Mucosa of descending colon (tissue), 3 donors: Measurements from ENCODE around the gene SPRYD4. TPM values are rescaled to one million over a fixed set of nuclear protein-coding genes. Genes with fewer than 3 reads are reported as not detected.
"Not testable (repeated sequence)": the region's sequence is repeated elsewhere in the genome, so short reads cannot be mapped to it uniquely, and the experiment has no call there.

Source experiments
- ATAC-seq: fragments of 200-7000 bp; cut with Tn5 transposase; one replicate; pipeline ENCODE4 v1.9.1; 2020; ENCODE audit warnings: mild to moderate bottlenecking, moderate library complexity
- DNase-seq, 3 donors: peaks; one replicate each; pipeline ENCODE4 v3.0.0-alpha.2; 2020
- H3K36me3 ChIP-seq: fragments of 200-600 bp; one replicate; pipeline ENCODE4 v1.8.0; 2021; ENCODE audit warnings: low read depth, mild to moderate bottlenecking
- H3K4me1 ChIP-seq: fragments of 200-600 bp; one replicate; pipeline ENCODE4 v1.8.0; 2021; ENCODE audit warnings: low read depth, mild to moderate bottlenecking
- H3K4me3 ChIP-seq: fragments of 200-600 bp; one replicate; pipeline ENCODE4 v1.8.0; 2021; ENCODE audit warnings: mild to moderate bottlenecking
- H3K9me3 ChIP-seq: fragments of 200-600 bp; one replicate; pipeline ENCODE4 v1.8.0; 2021; ENCODE audit warnings: mild to moderate bottlenecking
- intact Hi-C, 2 donors: fragments of 100-400 bp; cut with DNase I in 1 of 2; cut with micrococcal nuclease in 1 of 2; formaldehyde crosslinking; loops; one replicate each; pipeline versions ENCODE4 v1.11.0 to v1.11.1; 2022; cut with DNase I, micrococcal nuclease
- total RNA-seq, 3 donors: library from RNA; stranded (reverse); fragmentation: NEBNext Ultra II Directional in 2 of 3; extraction: Animal tissue kit (Norgen Biotek cat#: 25700) in 2 of 3; gene quantifications; one replicate each; pipeline versions ENCODE4 v1.2.1 to v1.2.4, GENCODE V29; 2021 to 2023
- TF ChIP-seq, protein P1 (sequence below): fragments of 200-600 bp; IDR thresholded peaks from one replicate; pipeline ENCODE4 v1.8.0; 2022; ENCODE audit warnings: antibody characterized with exemption, mild to moderate bottlenecking
- donor health status: DM: no; HTN: no; CAD: no; lungs with moderate emphysema.
- donor health status: DM: no; HTN: no; CAD: no.
- donor health status: DM: no; HTN: yes; CAD: no.

Gene SPRYD4
- total RNA-seq, 3 donors from 2014 or later, result 4.3 to 5.2 (median 4.9) TPM

DNA sequence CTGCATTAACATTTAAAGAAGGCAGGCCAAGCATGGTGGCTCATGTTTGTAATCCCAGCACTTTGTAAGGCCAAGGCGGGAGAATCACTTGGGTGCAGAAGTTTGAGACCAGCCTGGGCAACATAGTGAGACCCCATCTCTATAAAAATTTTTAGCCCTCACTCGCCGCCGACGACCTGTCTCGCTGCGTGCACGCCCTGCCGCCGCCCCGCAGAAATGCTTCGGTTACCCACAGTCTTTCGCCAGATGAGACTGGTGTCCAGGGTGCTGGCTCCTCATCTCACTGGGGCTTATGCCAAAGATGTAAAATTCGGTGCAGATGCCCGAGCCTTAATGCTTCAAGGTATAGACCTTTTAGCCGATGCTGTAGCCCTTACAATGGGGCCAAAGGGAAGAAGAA, 42.4 kb downstream of the SPRYD4 start:
- TF ChIP-seq, protein P1, sequence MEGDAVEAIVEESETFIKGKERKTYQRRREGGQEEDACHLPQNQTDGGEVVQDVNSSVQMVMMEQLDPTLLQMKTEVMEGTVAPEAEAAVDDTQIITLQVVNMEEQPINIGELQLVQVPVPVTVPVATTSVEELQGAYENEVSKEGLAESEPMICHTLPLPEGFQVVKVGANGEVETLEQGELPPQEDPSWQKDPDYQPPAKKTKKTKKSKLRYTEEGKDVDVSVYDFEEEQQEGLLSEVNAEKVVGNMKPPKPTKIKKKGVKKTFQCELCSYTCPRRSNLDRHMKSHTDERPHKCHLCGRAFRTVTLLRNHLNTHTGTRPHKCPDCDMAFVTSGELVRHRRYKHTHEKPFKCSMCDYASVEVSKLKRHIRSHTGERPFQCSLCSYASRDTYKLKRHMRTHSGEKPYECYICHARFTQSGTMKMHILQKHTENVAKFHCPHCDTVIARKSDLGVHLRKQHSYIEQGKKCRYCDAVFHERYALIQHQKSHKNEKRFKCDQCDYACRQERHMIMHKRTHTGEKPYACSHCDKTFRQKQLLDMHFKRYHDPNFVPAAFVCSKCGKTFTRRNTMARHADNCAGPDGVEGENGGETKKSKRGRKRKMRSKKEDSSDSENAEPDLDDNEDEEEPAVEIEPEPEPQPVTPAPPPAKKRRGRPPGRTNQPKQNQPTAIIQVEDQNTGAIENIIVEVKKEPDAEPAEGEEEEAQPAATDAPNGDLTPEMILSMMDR, result no peak
- Histone ChIP-seq H3K4me1 (no peaks in the 10 kb centered on the region), H3K4me3 (no peak overlapping the region), H3K36me3 (no peaks in the 10 kb centered on the region), H3K9me3 (no peaks in the 10 kb centered on the region)
- no peak for DNase-seq
- intact Hi-C loops, result loop anchor here in 1 of 2 donors (5.0 kb wide), 1 partner anchor 62 kb away; no protein-coding TSS in a partner anchor
- ATAC-seq, result no peak

DNA sequence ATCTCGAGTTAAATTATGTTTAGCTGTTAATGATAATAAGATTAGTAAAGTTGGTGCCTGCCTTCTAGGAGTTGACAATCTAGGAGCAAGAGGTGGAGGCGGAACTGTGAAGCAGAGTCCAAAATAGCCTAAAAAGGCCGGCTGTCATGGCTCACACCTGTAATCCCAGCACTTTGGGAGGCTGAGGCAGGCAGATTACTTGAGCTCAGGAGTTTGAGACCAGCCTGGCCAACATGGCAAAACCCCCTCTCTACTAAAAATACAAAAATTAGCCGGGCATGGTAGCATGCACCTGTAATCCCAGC, 45.6 kb downstream of the SPRYD4 start:
- not testable (repeated sequence) for H3K4me1 ChIP-seq, H3K4me3 ChIP-seq, DNase-seq, ATAC-seq, H3K9me3 ChIP-seq, H3K36me3 ChIP-seq
- intact Hi-C loops, result loop anchor here in 1 of 2 donors (5.0 kb wide), 1 partner anchor 58 kb away; no protein-coding TSS in a partner anchor

DNA sequence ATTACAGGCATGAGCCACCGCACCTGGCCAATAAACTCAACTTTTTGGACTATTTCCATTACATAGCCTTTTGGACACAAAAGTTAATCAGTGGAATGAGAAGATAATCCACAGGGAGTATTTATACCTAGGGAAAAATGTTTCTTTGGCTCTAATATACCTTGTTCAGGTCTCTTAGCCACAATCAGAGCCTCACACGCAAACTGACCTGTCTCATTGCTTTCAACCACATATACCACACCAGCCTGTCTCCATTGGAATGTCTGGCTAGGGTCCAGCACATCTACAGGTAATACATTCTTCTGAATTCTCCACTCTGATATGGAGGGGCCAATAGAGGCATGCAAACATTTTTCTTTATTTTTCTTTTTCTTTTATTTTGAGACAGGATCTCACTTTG, 49.5 kb downstream of the SPRYD4 start:
- Histone ChIP-seq H3K4me1 (no peaks in the 10 kb centered on the region), H3K9me3 (no peaks in the 10 kb centered on the region), H3K4me3 (no peak overlapping the region), H3K36me3 (no peaks in the 10 kb centered on the region)
- intact Hi-C loops, result no loop called here
- ATAC-seq (no peak), DNase-seq (no peak)
- TF ChIP-seq, protein P1, result no peak

DNA sequence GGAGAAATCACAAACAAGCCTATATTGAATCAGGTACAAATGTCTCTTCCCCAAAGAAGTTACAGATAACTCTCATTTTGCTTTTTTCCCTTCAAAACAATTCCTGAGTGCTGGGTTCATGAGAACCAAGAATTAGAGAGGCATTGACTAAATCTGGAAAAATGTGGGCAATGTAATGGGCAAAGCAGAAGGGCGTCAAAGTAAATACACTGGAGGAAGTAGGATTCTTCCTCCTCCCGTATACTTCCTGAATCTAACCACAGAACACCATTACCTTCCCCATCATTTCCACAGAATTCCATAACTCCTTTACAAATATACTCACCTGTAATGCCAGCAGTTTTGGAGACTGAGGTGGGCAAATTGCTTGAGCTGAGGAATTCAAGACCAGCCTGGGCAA, 50.2 kb downstream of the SPRYD4 start:
- intact Hi-C loops, result no loop called here
- Histone ChIP-seq H3K4me1 (no peaks in the 10 kb centered on the region), H3K4me3 (no peak overlapping the region), H3K36me3 (no peaks in the 10 kb centered on the region), H3K9me3 (no peaks in the 10 kb centered on the region)
- DNase-seq, result no peak
- ATAC-seq, result no peak
- TF ChIP-seq, protein P1, result no peak

DNA sequence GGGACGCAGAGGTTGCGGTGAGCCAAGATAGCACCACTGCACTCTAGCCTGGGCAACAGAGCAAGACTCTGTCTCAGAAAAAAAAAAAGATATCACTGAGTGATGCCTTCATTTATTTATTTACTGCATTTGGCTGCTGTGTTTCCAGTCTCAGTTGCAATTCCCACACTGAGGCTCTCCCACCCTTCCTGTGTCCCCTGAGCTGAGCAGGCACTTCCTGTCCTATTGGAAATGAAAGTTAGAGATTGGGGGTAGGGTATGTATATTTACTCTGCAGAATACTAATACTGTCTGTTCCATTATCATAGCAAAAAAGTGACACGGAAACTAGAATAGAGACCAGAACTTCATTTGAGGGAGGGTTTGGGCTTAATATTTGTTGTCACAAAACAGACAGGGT, 51.7 kb downstream of the SPRYD4 start:
- H3K4me3 ChIP-seq, result no peak overlapping the region
- intact Hi-C loops, result loop anchor here in 1 of 2 donors (10.0 kb wide), 1 partner anchor 115 kb away; the partner anchor contains the start of gene BAZ2A
- ATAC-seq (no peak), DNase-seq (no peak)
- no peaks in the 10 kb centered on the region for H3K36me3 ChIP-seq
- TF ChIP-seq, protein P1, result no peak
- peaks cover 5% of the 10 kb centered on the region for H3K4me1 ChIP-seq
- H3K9me3 ChIP-seq, result no peaks in the 10 kb centered on the region

DNA sequence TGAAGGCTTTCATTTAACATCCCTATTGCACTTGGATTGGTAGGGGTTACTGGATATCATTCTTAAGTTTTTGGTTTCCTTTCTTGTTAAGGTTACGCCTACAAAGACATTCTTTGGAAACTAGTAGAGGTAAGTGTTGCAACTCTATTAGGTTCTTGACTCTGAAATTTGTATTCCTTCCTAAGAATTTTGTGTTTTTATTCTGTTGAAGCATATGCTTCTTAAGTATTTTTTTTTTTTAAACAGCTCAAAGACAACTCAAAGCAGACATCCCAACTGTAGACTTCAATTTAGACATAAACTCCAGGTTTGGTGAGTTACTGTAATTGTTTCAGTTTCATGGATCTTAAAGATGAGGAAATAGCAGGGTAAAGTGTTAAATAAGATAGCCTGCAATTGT, 52.1 kb downstream of the SPRYD4 start:
- no peak for DNase-seq
- no peaks in the 10 kb centered on the region for H3K9me3 ChIP-seq
- intact Hi-C loops, result loop anchor here in 1 of 2 donors (10.0 kb wide), 1 partner anchor 114 kb away; the partner anchor contains the start of gene BAZ2A
- TF ChIP-seq, protein P1, result no peak
- H3K4me1 ChIP-seq, result peaks cover 5% of the 10 kb centered on the region
- ATAC-seq, result no peak
- H3K36me3 ChIP-seq, result no peaks in the 10 kb centered on the region
- H3K4me3 ChIP-seq, result no peak overlapping the region
